Smooth muscle cell (in vitro differentiated cells): ENCODE results near the gene RAD18. TPM values are rescaled to one million over a fixed set of nuclear protein-coding genes. Genes with fewer than 3 reads are reported as not detected.

Experiments
- DNase-seq: peaks from one replicate; lab custom pipeline; 2025; ENCODE audit not compliant: unreplicated experiment; lab: John Stamatoyannopoulos, UW
- H2AFZ ChIP-seq: fragments of 200-600 bp; sonication (generic); 2 replicates; pipeline ENCODE4 v1.6.0; 2016; ENCODE audit warnings: antibody characterized with exemption, low read depth, mild to moderate bottlenecking
- H3F3A ChIP-seq: fragments of 200-600 bp; sonication (generic); 2 replicates; pipeline ENCODE4 v1.6.0; 2017; ENCODE audit warnings: antibody characterized with exemption, low read depth
- H3K27ac ChIP-seq: fragments of 200-600 bp; sonication (generic); 2 replicates; pipeline ENCODE4 v1.5.1; 2016; ENCODE audit warnings: low read depth, mild to moderate bottlenecking
- H3K27me3 ChIP-seq: fragments of 200-600 bp; sonication (generic); 2 replicates; pipeline ENCODE4 v1.6.1; 2016; ENCODE audit warnings: low read depth, mild to moderate bottlenecking
- H3K36me3 ChIP-seq: fragments of 200-600 bp; sonication (generic); 2 replicates; pipeline ENCODE4 v1.5.1; 2016; ENCODE audit warnings: low read depth
- H3K4me1 ChIP-seq: fragments of 200-600 bp; sonication (generic); 2 replicates; pipeline ENCODE4 v1.5.1; 2016; ENCODE audit warnings: low read depth
- H3K4me2 ChIP-seq: fragments of 200-600 bp; sonication (generic); 2 replicates; pipeline ENCODE4 v1.6.0; 2016; ENCODE audit warnings: mild to moderate bottlenecking
- H3K4me3 ChIP-seq: fragments of 200-600 bp; sonication (generic); 2 replicates; pipeline ENCODE4 v1.5.1; 2016; ENCODE audit warnings: mild to moderate bottlenecking
- H3K79me2 ChIP-seq: fragments of 200-600 bp; sonication (generic); 2 replicates; pipeline ENCODE4 v1.6.0; 2016; ENCODE audit warnings: low read depth, mild to moderate bottlenecking
- H3K9ac ChIP-seq: fragments of 200-600 bp; sonication (generic); 2 replicates; pipeline ENCODE4 v1.6.0; 2016; ENCODE audit warnings: low read depth
- H3K9me3 ChIP-seq: fragments of 200-600 bp; sonication (generic); replicated peaks from 2 replicates; pipeline ENCODE4 v1.5.1; 2016; ENCODE audit warnings: low read depth
- H4K20me1 ChIP-seq: fragments of 200-600 bp; sonication (generic); 2 replicates; pipeline ENCODE4 v1.6.0; 2016; ENCODE audit warnings: low read depth
- CTCF ChIP-seq: fragments of 200-600 bp; sonication (generic); IDR thresholded peaks from 2 replicates; pipeline ENCODE4 v1.5.1; 2017; ENCODE audit warnings: borderline replicate concordance, mild to moderate bottlenecking, antibody characterized with exemption; ENCODE audit not compliant: insufficient read depth, poor library complexity, severe bottlenecking
- WGBS: methylation state at CpG from one replicate; pipeline ENCODE4 v1.1.7; 2016; ENCODE audit warnings: low lambda C conversion rate; 5-methylcytosine and 5-hydroxymethylcytosine counted together
- polyA plus RNA-seq: library from polyadenylated mRNA; unstranded; fragments of >200 nt; fragmentation: Nextera tagmentation; extraction: Ambion mirVana; gene quantifications from 2 replicates; pipeline ENCODE4 v1.2.1, GENCODE V29; 2016
- total RNA-seq: library from RNA; depleted of rRNA; stranded (reverse); fragments of >200 nt; gene quantifications from 2 replicates; pipeline ENCODE4 v1.2.3, GENCODE V29; 2014

The RAD18 gene
- total and polyA plus RNA-seq, 2 experiments from 2014 or later, result 8.9 to 16.0 TPM

GRCh38 chr3:8997151-8997550, 33.9 kb upstream of the RAD18 start:
- Histone ChIP-seq H2AFZ (no peak overlapping the region), H4K20me1 (no peaks in the 10 kb centered on the region), H3K27me3 (no peaks in the 10 kb centered on the region), H3K4me3 (no peak overlapping the region), H3K9ac (no peak overlapping the region), H3K9me3 (no peaks in the 10 kb centered on the region), H3K36me3 (no peaks in the 10 kb centered on the region), H3F3A (no peaks in the 10 kb centered on the region), H3K4me2 (no peak overlapping the region), H3K27ac (no peak overlapping the region), H3K79me2 (no peaks in the 10 kb centered on the region), H3K4me1 (no peaks in the 10 kb centered on the region)
- no peak for DNase-seq
- no peak for TF ChIP-seq CTCF
- 91% methylated on average over 3 of the region's 3 CpGs for WGBS

- H3K4me2 ChIP-seq, result no peak overlapping the region
- no peaks in the 10 kb centered on the region for H3F3A ChIP-seq
- no peaks in the 10 kb centered on the region for H4K20me1 ChIP-seq
- 53% methylated on average over 12 of the region's 12 CpGs for WGBS
- no peaks in the 10 kb centered on the region for H3K9me3 ChIP-seq
- H3K27me3 ChIP-seq, result no peaks in the 10 kb centered on the region
- no peak overlapping the region for H2AFZ ChIP-seq
- H3K9ac ChIP-seq, result no peak overlapping the region
- H3K79me2 ChIP-seq, result no peaks in the 10 kb centered on the region
- H3K36me3 ChIP-seq, result no peaks in the 10 kb centered on the region
- H3K27ac ChIP-seq, result no peak overlapping the region
- DNase-seq, result no peak
- no peaks in the 10 kb centered on the region for H3K4me1 ChIP-seq
- H3K4me3 ChIP-seq, result no peak overlapping the region
- TF ChIP-seq CTCF, result no peak
These were observed 33.4 kb upstream of the RAD18 start for GRCh38 chr3:8996681-8997121.

GRCh38 chr3:8996216-8996615, 32.9 kb upstream of the RAD18 start:
- Histone ChIP-seq H3K9ac (no peak overlapping the region), H3K27me3 (no peaks in the 10 kb centered on the region), H3K36me3 (no peaks in the 10 kb centered on the region), H3K4me3 (no peak overlapping the region), H3K79me2 (no peaks in the 10 kb centered on the region), H3F3A (no peaks in the 10 kb centered on the region), H3K4me2 (no peak overlapping the region), H4K20me1 (no peaks in the 10 kb centered on the region), H3K9me3 (no peaks in the 10 kb centered on the region), H3K4me1 (peaks cover 3% of the 10 kb centered on the region), H2AFZ (no peak overlapping the region), H3K27ac (no peak overlapping the region)
- no peak for DNase-seq
- 95% methylated on average over 2 of the region's 2 CpGs for WGBS
- TF ChIP-seq CTCF, result no peak

- WGBS, result over 99% methylated on average over 15 of the region's 15 CpGs
- no peak for TF ChIP-seq CTCF
These were observed 31.0 kb upstream of the RAD18 start for GRCh38 chr3:8994226-8994625.

More at GRCh38 chr3:8994226-8994625, 31.0 kb upstream of the RAD18 start:
- H3K36me3 ChIP-seq, result no peaks in the 10 kb centered on the region
- no peaks in the 10 kb centered on the region for H3K9me3 ChIP-seq
- H3K79me2 ChIP-seq, result no peaks in the 10 kb centered on the region
- no peaks in the 10 kb centered on the region for H4K20me1 ChIP-seq
- no peak overlapping the region for H2AFZ ChIP-seq
- no peak overlapping the region for H3K9ac ChIP-seq
- no peak overlapping the region for H3K4me3 ChIP-seq
- H3K27me3 ChIP-seq, result no peaks in the 10 kb centered on the region
- H3F3A ChIP-seq, result peaks cover 6% of the 10 kb centered on the region
- no peak for DNase-seq
- no peak overlapping the region for H3K4me2 ChIP-seq
- no peak overlapping the region for H3K27ac ChIP-seq
- H3K4me1 ChIP-seq, result peaks cover 3% of the 10 kb centered on the region
